Measurements from ENCODE around the gene VSIR.

Gene VSIR

GRCh38 chr10:71727105-71727737 is 46.1 kb downstream of the VSIR start:
- peak; percentile 43 for DNase-seq

- peak; percentile 35 for DNase-seq
Measured at GRCh38 chr10:71726580-71727104, 46.7 kb downstream of the VSIR start.

- peak; percentile 53 for DNase-seq
Measured at GRCh38 chr10:71725998-71726579, 47.2 kb downstream of the VSIR start.

- no peak for DNase-seq
Measured at GRCh38 chr10:71725249-71725648, 48.1 kb downstream of the VSIR start.

GRCh38 chr10:71724539-71724938 is 48.8 kb downstream of the VSIR start:
- no peak for DNase-seq

- DNase-seq: no peak
Measured at GRCh38 chr10:71723311-71723710, 50.0 kb downstream of the VSIR start.

GRCh38 chr10:71722849-71723248 is 50.5 kb downstream of the VSIR start:
- DNase-seq: no peak

GRCh38 chr10:71721313-71721712 is 52.0 kb downstream of the VSIR start:
- no peak for DNase-seq

- DNase-seq: no peak
Measured at GRCh38 chr10:71720288-71720687, 53.0 kb downstream of the VSIR start.

GRCh38 chr10:71719464-71720201 is 53.7 kb downstream of the VSIR start, which contains the start of gene C10orf105:
C10orf105 (minus strand) TSS chr10:71719778; CDS start chr10:71716337, 3,441 bp downstream.
- DNase-seq: no peak

- DNase-seq: no peak
Measured at GRCh38 chr10:71719042-71719441, 54.3 kb downstream of the VSIR start.

- no peak for DNase-seq
Measured at GRCh38 chr10:71718165-71718698, 55.1 kb downstream of the VSIR start.

GRCh38 chr10:71717551-71717951 is 55.8 kb downstream of the VSIR start:
- DNase-seq: no peak

GRCh38 chr10:71717056-71717455 is 56.3 kb downstream of the VSIR start:
- DNase-seq: no peak

GRCh38 chr10:71716426-71716825 is 56.9 kb downstream of the VSIR start:
- no peak for DNase-seq

GRCh38 chr10:71715860-71716259 is 57.5 kb downstream of the VSIR start:
- DNase-seq: no peak

GRCh38 chr10:71715026-71715425 is 58.3 kb downstream of the VSIR start:
- DNase-seq: no peak

- DNase-seq: no peak
Measured at GRCh38 chr10:71714592-71714991, 58.7 kb downstream of the VSIR start.

GRCh38 chr10:71714031-71714410 is 59.3 kb downstream of the VSIR start:
- no peak for DNase-seq

- DNase-seq: no peak
Measured at GRCh38 chr10:71713135-71714030, 59.9 kb downstream of the VSIR start.

GRCh38 chr10:71712572-71713134 is 60.7 kb downstream of the VSIR start:
- DNase-seq: no peak

GRCh38 chr10:71712170-71712569 is 61.1 kb downstream of the VSIR start:
- DNase-seq: no peak

Data from activated CD4-positive, alpha-beta T cell treated with anti-CD3 and anti-CD28 coated beads, Interleukin-2, amount 50 U/mL, for 1 hour (primary cell).